ENCODE results near the gene ACTR1A. TPM values are rescaled to one million over a fixed set of nuclear protein-coding genes. Genes with fewer than 3 reads are reported as not detected.

ACTR1A gene
- total RNA-seq, 4 donors from 2014 or later = 68.0 to 85.6 (median 82.3) TPM

DNA sequence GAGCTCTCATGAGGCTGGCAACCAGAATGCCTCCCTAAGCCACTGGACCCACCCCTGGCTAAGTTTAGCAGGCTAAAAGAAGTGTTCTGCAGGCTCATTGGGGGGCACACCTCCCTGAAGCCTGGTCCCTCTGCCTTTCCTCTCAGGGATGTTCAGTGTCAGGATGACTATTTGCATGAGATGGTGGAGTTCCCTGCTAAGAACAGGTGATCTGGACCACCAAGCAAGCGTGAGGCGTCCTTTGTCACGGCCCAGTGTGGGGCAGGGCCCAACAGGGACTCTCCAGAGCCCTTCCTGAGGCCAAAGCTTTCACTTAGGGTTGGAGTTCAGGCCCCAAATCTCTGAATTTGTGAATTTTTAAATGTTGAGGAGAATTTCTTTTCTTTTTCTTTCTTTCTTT lies 13.2 kb upstream of the ACTR1A start:
- H3K4me1 ChIP-seq = peaks cover 0 to 8% (median 0%) of the 10 kb centered on the region in 3 donors
- no peak for TF ChIP-seq CTCF (IDR thresholded peaks at IDR 0.05)
- TF ChIP-seq POLR2A (IDR thresholded peaks at IDR 0.05) = no peak
- no peaks in the 10 kb centered on the region for H3K27me3 ChIP-seq
- intact Hi-C loops (cut with DNase I) = no loop called here
- no peak for DNase-seq
- no peak overlapping the region for H3K4me3 ChIP-seq
- H3K36me3 ChIP-seq = peaks cover 0 to 77% (median 19%) of the 10 kb centered on the region in 3 donors
- no peaks in the 10 kb centered on the region for H3K9me3 ChIP-seq
- 90 to 95% methylated on average over 2 to 3 of the region's 3 CpGs for WGBS, 2 donors
- H3K27ac ChIP-seq = no peak overlapping the region

GRCh38 chr10:102514487-102515311 lies 12.2 kb upstream of the ACTR1A start:
- no peak overlapping the region for H3K4me3 ChIP-seq
- peaks cover 0 to 85% (median 19%) of the 10 kb centered on the region in 3 donors for H3K36me3 ChIP-seq
- 85 to 86% methylated on average over 10 of the region's 12 CpGs for WGBS, 2 donors
- no peaks in the 10 kb centered on the region for H3K9me3 ChIP-seq
- no peak overlapping the region for H3K27ac ChIP-seq
- TF ChIP-seq POLR2A (IDR thresholded peaks at IDR 0.05) (no peak), CTCF (IDR thresholded peaks at IDR 0.05) (no peak)
- H3K4me1 ChIP-seq = peaks cover 2 to 18% (median 2%) of the 10 kb centered on the region in 3 donors
- intact Hi-C loops (cut with DNase I) = no loop called here
- no peaks in the 10 kb centered on the region for H3K27me3 ChIP-seq
- no peak for DNase-seq

DNA sequence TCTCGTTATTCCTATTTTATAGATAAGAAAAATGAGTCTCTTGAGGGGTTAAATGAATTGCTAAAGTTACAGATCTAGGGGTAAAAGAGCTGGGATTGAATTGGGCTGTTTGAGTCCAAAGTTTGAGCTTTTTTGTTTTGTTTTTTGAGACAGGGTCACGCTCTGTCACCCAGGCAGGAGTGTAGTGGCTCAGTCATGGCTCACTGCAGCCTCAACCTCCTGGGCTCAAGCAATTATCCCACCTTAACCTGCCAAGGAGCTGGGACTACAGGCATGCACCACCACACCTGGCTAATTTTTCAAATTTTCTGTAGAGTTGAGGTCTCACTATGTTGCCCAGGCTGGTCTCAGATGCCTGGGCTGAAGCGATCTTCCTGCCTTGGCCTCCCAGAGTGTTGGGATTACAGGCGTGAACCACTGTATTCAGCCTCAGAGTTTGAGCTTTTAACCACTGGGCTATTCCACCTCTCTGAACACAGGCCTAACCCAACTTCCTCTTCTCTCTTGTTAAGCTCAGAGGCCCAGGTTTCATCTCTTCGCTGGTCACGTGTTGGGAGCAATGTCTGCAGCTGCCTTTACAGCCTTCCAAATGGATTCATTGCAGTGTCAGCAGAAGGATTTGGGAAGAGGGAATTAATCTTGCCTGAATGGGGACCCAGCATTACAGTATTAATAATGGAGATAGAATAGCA lies 9.2 kb upstream of the ACTR1A start:
- Histone ChIP-seq H3K27ac (no peak overlapping the region), H3K4me1 (peaks cover 14 to 48% (median 30%) of the 10 kb centered on the region in 3 donors), H3K4me3 (no peak overlapping the region), H3K9me3 (no peaks in the 10 kb centered on the region), H3K36me3 (peaks cover 0 to 81% (median 19%) of the 10 kb centered on the region in 3 donors), H3K27me3 (no peaks in the 10 kb centered on the region)
- WGBS, 2 donors = 73 to 85% methylated on average over 5 to 6 of the region's 6 CpGs
- TF ChIP-seq POLR2A (IDR thresholded peaks at IDR 0.05) (no peak), CTCF (IDR thresholded peaks at IDR 0.05) (no peak)
- no peak for DNase-seq
- intact Hi-C loops (cut with DNase I) = no loop called here

- intact Hi-C loops (cut with DNase I) = no loop called here
- 25 to 38% methylated on average over 2 of the region's 2 CpGs for WGBS, 2 donors
Observed at GRCh38 chr10:102509387-102509786, 6.9 kb upstream of the ACTR1A start.

More at GRCh38 chr10:102509387-102509786, 6.9 kb upstream of the ACTR1A start:
- DNase-seq = no peak
- TF ChIP-seq POLR2A (IDR thresholded peaks at IDR 0.05) = no peak
- no peak for TF ChIP-seq CTCF (IDR thresholded peaks at IDR 0.05)
- peaks cover 21 to 71% (median 41%) of the 10 kb centered on the region in 3 donors for H3K4me1 ChIP-seq
- H3K27ac ChIP-seq = peak overlapping the region; percentile 38 to 77 (median 62)
- H3K9me3 ChIP-seq = no peaks in the 10 kb centered on the region
- peaks cover 0 to 59% (median 12%) of the 10 kb centered on the region in 3 donors for H3K36me3 ChIP-seq
- no peak overlapping the region for H3K4me3 ChIP-seq
- H3K27me3 ChIP-seq = no peaks in the 10 kb centered on the region

All from esophagus squamous epithelium (tissue), 5 donors.